Mucosa of descending colon (tissue), 3 donors: ENCODE measurements around the gene IRF5. TPM values are rescaled to one million over a fixed set of nuclear protein-coding genes. Genes with fewer than 3 reads are reported as not detected.
A peak's percentile ranks its signal among the peaks of the same experiment; 100 is the strongest.

Experiments
- ATAC-seq: fragments of 200-7000 bp; cut with Tn5 transposase; one replicate; pipeline ENCODE4 v1.9.1; 2020; ENCODE audit warnings: mild to moderate bottlenecking, moderate library complexity
- DNase-seq, 3 donors: peaks; one replicate each; pipeline ENCODE4 v3.0.0-alpha.2; 2020
- H3K36me3 ChIP-seq: fragments of 200-600 bp; one replicate; pipeline ENCODE4 v1.8.0; 2021; ENCODE audit warnings: low read depth, mild to moderate bottlenecking
- H3K4me1 ChIP-seq: fragments of 200-600 bp; one replicate; pipeline ENCODE4 v1.8.0; 2021; ENCODE audit warnings: low read depth, mild to moderate bottlenecking
- H3K4me3 ChIP-seq: fragments of 200-600 bp; one replicate; pipeline ENCODE4 v1.8.0; 2021; ENCODE audit warnings: mild to moderate bottlenecking
- H3K9me3 ChIP-seq: fragments of 200-600 bp; one replicate; pipeline ENCODE4 v1.8.0; 2021; ENCODE audit warnings: mild to moderate bottlenecking
- CTCF ChIP-seq: fragments of 200-600 bp; IDR thresholded peaks from one replicate; pipeline ENCODE4 v1.8.0; 2022; ENCODE audit warnings: antibody characterized with exemption, mild to moderate bottlenecking
- intact Hi-C, 2 donors: fragments of 100-400 bp; cut with DNase I in 1 of 2; cut with micrococcal nuclease in 1 of 2; formaldehyde crosslinking; loops; one replicate each; pipeline versions ENCODE4 v1.11.0 to v1.11.1; 2022; cut with DNase I, micrococcal nuclease
- total RNA-seq, 3 donors: library from RNA; stranded (reverse); fragmentation: NEBNext Ultra II Directional in 2 of 3; extraction: Animal tissue kit (Norgen Biotek cat#: 25700) in 2 of 3; gene quantifications; one replicate each; pipeline versions ENCODE4 v1.2.1 to v1.2.4, GENCODE V29; 2021 to 2023
- donor health status: DM: no; HTN: no; CAD: no; lungs with moderate emphysema.
- donor health status: DM: no; HTN: no; CAD: no.
- donor health status: DM: no; HTN: yes; CAD: no.

IRF5 gene
- total RNA-seq, 3 donors from 2014 or later, result 6.9 to 10.1 (median 9.0) TPM

DNA sequence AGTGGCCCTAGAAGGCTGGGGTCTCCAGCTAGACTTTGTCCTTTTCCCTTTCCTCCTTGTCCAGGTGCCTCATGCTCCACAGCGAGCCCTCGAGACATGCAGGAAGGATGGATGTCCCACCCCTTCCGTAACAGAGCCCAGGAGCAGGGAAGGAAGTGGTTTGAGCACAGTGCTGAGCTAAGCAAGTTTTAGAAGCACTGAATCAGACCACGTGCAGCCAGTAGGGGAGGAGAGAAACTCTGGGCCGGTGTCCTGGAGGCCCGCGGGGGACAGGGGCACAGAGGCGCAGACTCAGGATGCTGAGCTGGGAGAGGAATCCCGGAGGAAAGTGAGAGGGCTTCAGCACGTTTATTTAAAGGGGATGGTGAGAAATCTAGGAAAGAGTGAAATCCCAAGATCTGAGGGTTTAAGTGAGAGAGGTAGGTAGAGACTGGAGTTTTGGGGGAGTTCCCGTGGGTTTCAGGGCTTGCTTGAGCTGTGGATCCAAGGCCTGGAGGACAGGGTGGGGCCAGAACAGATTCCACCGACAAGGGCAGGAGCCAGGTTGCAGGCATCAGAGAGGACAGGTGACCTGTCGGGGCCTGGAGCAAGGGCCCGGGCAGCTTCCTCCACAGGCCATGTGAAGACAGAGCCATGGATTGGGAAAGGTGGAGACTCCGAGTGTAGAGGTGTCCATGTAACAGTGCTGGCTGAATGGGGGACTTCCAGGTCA, 4.4 kb upstream of the IRF5 start:
- peak; percentile 37 to 63 (median 54) for DNase-seq

GRCh38 chr7:128934361-128935341, 3.1 kb upstream of the IRF5 start:
- DNase-seq (peak in 2 of 3 donors; percentile 39 to 52), ATAC-seq (no peak)

More for the DNA sequence above, 4.4 kb upstream of the IRF5 start:
- Histone ChIP-seq H3K9me3 (no peaks in the 10 kb centered on the region), H3K4me1 (peaks cover 16% of the 10 kb centered on the region), H3K36me3 (no peaks in the 10 kb centered on the region), H3K4me3 (no peak overlapping the region)
- peak; percentile 39 for ATAC-seq
- intact Hi-C loops, result no loop called here
- TF ChIP-seq CTCF, result no peak

GRCh38 chr7:128935342-128935730, 2.4 kb upstream of the IRF5 start:
- Histone ChIP-seq H3K4me3 (no peak overlapping the region), H3K4me1 (peaks cover 27% of the 10 kb centered on the region), H3K36me3 (no peaks in the 10 kb centered on the region), H3K9me3 (no peaks in the 10 kb centered on the region)
- TF ChIP-seq CTCF, result no peak
- DNase-seq, result peak in 1 of 3 donors; percentile 27
- no peak for ATAC-seq
- intact Hi-C loops, result no loop called here

More at GRCh38 chr7:128934361-128935341, 3.1 kb upstream of the IRF5 start:
- TF ChIP-seq CTCF, result no peak
- no peak overlapping the region for H3K4me3 ChIP-seq
- intact Hi-C loops, result no loop called here
- H3K36me3 ChIP-seq, result no peaks in the 10 kb centered on the region
- H3K4me1 ChIP-seq, result peaks cover 27% of the 10 kb centered on the region
- no peaks in the 10 kb centered on the region for H3K9me3 ChIP-seq

- H3K36me3 ChIP-seq, result no peaks in the 10 kb centered on the region
- no peaks in the 10 kb centered on the region for H3K9me3 ChIP-seq
- TF ChIP-seq CTCF, result no peak
- DNase-seq (peak in 1 of 3 donors; percentile 7), ATAC-seq (no peak)
- H3K4me1 ChIP-seq, result peaks cover 27% of the 10 kb centered on the region
- intact Hi-C loops, result no loop called here
- H3K4me3 ChIP-seq, result no peak overlapping the region
These were observed 929 bp upstream of the IRF5 start for GRCh38 chr7:128936798-128937197.

- H3K4me1 ChIP-seq, result peaks cover 27% of the 10 kb centered on the region
- DNase-seq, result no peak
- ATAC-seq, result no peak
- H3K4me3 ChIP-seq, result no peak overlapping the region
- no peaks in the 10 kb centered on the region for H3K9me3 ChIP-seq
- intact Hi-C loops, result no loop called here
- no peak for TF ChIP-seq CTCF
- no peaks in the 10 kb centered on the region for H3K36me3 ChIP-seq
These were observed 468 bp upstream of the IRF5 start for GRCh38 chr7:128937271-128937646.
